ENCODE results near the gene APLNR.

The APLNR gene

GRCh38 chr11:57263351-57263750 lies 26.3 kb upstream of the APLNR start:
- Histone ChIP-seq H3K4me1 (ENCODE audit: insufficient read depth, low read length) (no peaks in the 10 kb centered on the region), H3K27me3 (ENCODE audit: insufficient read depth, low read length, poor library complexity) (no peaks in the 10 kb centered on the region), H3K36me3 (ENCODE audit: insufficient read depth, low read length) (no peaks in the 10 kb centered on the region), H3K9me3 (ENCODE audit: insufficient read depth, low read length, severe bottlenecking) (peaks cover 11% of the 10 kb centered on the region), H3K4me2 (ENCODE audit: insufficient read depth, low read length) (no peak overlapping the region), H3K79me2 (ENCODE audit: insufficient read depth, low read length) (no peaks in the 10 kb centered on the region), H4K20me1 (ENCODE audit: insufficient read depth, low read length) (no peaks in the 10 kb centered on the region), H3K9ac (ENCODE audit: low read depth, low read length) (no peak overlapping the region), H3K27ac (ENCODE audit: low read length) (no peak overlapping the region), H3K4me3 (ENCODE audit: low read depth in 1 of 2, low read length in 2 of 2) (no peak overlapping the region), H2AFZ (ENCODE audit: low read depth, low read length) (no peak overlapping the region)
- no peak for TF ChIP-seq EZH2 (IDR thresholded peaks at IDR 0.05; ENCODE audit: borderline replicate concordance, low read depth, low read length, severe bottlenecking)
- no peak for TF ChIP-seq CTCF (IDR thresholded peaks at IDR 0.05; ENCODE audit: borderline replicate concordance, extremely low read depth, low read length, poor library complexity, severe bottlenecking)
- ATAC-seq (ENCODE audit: insufficient read depth, low read depth) (no peak), DNase-seq (no peak)

GRCh38 chr11:57262157-57262556 lies 25.1 kb upstream of the APLNR start:
- H3K36me3 ChIP-seq (ENCODE audit: insufficient read depth, low read length): no peaks in the 10 kb centered on the region
- H3K4me1 ChIP-seq (ENCODE audit: insufficient read depth, low read length): no peaks in the 10 kb centered on the region
- H3K4me2 ChIP-seq (ENCODE audit: insufficient read depth, low read length): no peak overlapping the region
- no peak overlapping the region for H3K4me3 ChIP-seq (ENCODE audit: low read depth in 1 of 2, low read length in 2 of 2)
- no peak overlapping the region for H3K27ac ChIP-seq (ENCODE audit: low read length)
- H3K9ac ChIP-seq (ENCODE audit: low read depth, low read length): no peak overlapping the region
- no peaks in the 10 kb centered on the region for H3K27me3 ChIP-seq (ENCODE audit: insufficient read depth, low read length, poor library complexity)
- ATAC-seq (ENCODE audit: insufficient read depth, low read depth) (no peak), DNase-seq (no peak)
- H4K20me1 ChIP-seq (ENCODE audit: insufficient read depth, low read length): no peaks in the 10 kb centered on the region
- no peak for TF ChIP-seq EZH2 (IDR thresholded peaks at IDR 0.05; ENCODE audit: borderline replicate concordance, low read depth, low read length, severe bottlenecking)
- no peak for TF ChIP-seq CTCF (IDR thresholded peaks at IDR 0.05; ENCODE audit: borderline replicate concordance, extremely low read depth, low read length, poor library complexity, severe bottlenecking)
- H3K79me2 ChIP-seq (ENCODE audit: insufficient read depth, low read length): no peaks in the 10 kb centered on the region
- peaks cover 9% of the 10 kb centered on the region for H3K9me3 ChIP-seq (ENCODE audit: insufficient read depth, low read length, severe bottlenecking)
- no peak overlapping the region for H2AFZ ChIP-seq (ENCODE audit: low read depth, low read length)

GRCh38 chr11:57260937-57261783 lies 24.1 kb upstream of the APLNR start:
- Histone ChIP-seq H3K4me3 (ENCODE audit: low read depth in 1 of 2, low read length in 2 of 2) (no peak overlapping the region), H2AFZ (ENCODE audit: low read depth, low read length) (no peak overlapping the region), H3K4me1 (ENCODE audit: insufficient read depth, low read length) (no peaks in the 10 kb centered on the region), H3K9ac (ENCODE audit: low read depth, low read length) (no peak overlapping the region), H4K20me1 (ENCODE audit: insufficient read depth, low read length) (no peaks in the 10 kb centered on the region), H3K4me2 (ENCODE audit: insufficient read depth, low read length) (no peak overlapping the region), H3K27me3 (ENCODE audit: insufficient read depth, low read length, poor library complexity) (no peaks in the 10 kb centered on the region), H3K9me3 (ENCODE audit: insufficient read depth, low read length, severe bottlenecking) (peaks cover 4% of the 10 kb centered on the region), H3K79me2 (ENCODE audit: insufficient read depth, low read length) (no peaks in the 10 kb centered on the region), H3K27ac (ENCODE audit: low read length) (no peak overlapping the region), H3K36me3 (ENCODE audit: insufficient read depth, low read length) (no peaks in the 10 kb centered on the region)
- TF ChIP-seq EZH2 (IDR thresholded peaks at IDR 0.05; ENCODE audit: borderline replicate concordance, low read depth, low read length, severe bottlenecking) (no peak), CTCF (IDR thresholded peaks at IDR 0.05; ENCODE audit: borderline replicate concordance, extremely low read depth, low read length, poor library complexity, severe bottlenecking) (no peak)
- ATAC-seq (ENCODE audit: insufficient read depth, low read depth) (no peak), DNase-seq (no peak)
